KOPT-K1 (cell line): ENCODE measurements around the gene MPRIP.

Source experiments
- H3K27ac ChIP-seq: fragments of 200-600 bp; sonication (generic); 2 replicates; pipeline ENCODE4 v1.5.1; 2016; ENCODE audit warnings: antibody characterized with exemption, mild to moderate bottlenecking, low read depth, low read length; ENCODE audit not compliant: poor library complexity, severe bottlenecking
- H3K36me3 ChIP-seq: fragments of 200-600 bp; sonication (generic); 2 replicates; pipeline ENCODE4 v1.5.1; 2017; ENCODE audit warnings: antibody characterized with exemption, mild to moderate bottlenecking, low read length, moderate library complexity; ENCODE audit not compliant: insufficient read depth
- H3K9me3 ChIP-seq: fragments of 200-600 bp; sonication (generic); 2 replicates; pipeline ENCODE4 v1.5.1; 2017; ENCODE audit warnings: antibody characterized with exemption, low read length, mild to moderate bottlenecking; ENCODE audit not compliant: insufficient read depth, poor library complexity, severe bottlenecking

Gene MPRIP

DNA sequence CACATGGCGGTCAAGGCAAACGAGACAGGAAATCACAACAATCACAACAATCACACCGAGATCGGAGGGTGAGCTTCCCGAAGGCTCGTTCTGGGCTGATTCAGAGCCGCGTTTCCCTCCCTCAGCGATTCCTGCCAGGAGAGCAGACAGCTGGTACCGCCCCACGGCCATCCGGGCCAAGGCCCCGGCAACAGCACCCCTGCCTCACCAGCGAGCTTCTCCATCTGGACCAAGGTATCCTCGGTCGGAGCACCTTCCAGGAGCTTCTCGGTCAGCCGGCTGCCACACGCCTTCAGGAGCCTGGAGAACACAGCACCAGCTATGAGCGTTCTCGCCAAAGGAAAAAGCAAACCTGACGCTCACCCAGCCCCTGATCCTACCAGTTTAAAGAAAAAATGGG is 179.1 kb downstream of the MPRIP start:
- H3K27ac ChIP-seq = no peak overlapping the region
- no peaks in the 10 kb centered on the region for H3K9me3 ChIP-seq
- peaks cover 94% of the 10 kb centered on the region for H3K36me3 ChIP-seq

- peaks cover 94% of the 10 kb centered on the region for H3K36me3 ChIP-seq
- no peak overlapping the region for H3K27ac ChIP-seq
- H3K9me3 ChIP-seq = no peaks in the 10 kb centered on the region
These were observed 181.5 kb downstream of the MPRIP start for GRCh38 chr17:17223736-17224135.

- H3K9me3 ChIP-seq = no peaks in the 10 kb centered on the region
- peaks cover 94% of the 10 kb centered on the region for H3K36me3 ChIP-seq
- no peak overlapping the region for H3K27ac ChIP-seq
These were observed 181.9 kb downstream of the MPRIP start for GRCh38 chr17:17224137-17224536.

- H3K27ac ChIP-seq = no peak overlapping the region
- H3K36me3 ChIP-seq = peaks cover 100% of the 10 kb centered on the region
- no peaks in the 10 kb centered on the region for H3K9me3 ChIP-seq
These were observed 183.6 kb downstream of the MPRIP start for GRCh38 chr17:17225901-17226300.

GRCh38 chr17:17226451-17227265 is 184.4 kb downstream of the MPRIP start:
- H3K9me3 ChIP-seq = no peaks in the 10 kb centered on the region
- no peak overlapping the region for H3K27ac ChIP-seq
- H3K36me3 ChIP-seq = peaks cover 99% of the 10 kb centered on the region

GRCh38 chr17:17227608-17228520 is 185.6 kb downstream of the MPRIP start:
- Histone ChIP-seq H3K27ac (no peak overlapping the region), H3K36me3 (peaks cover 97% of the 10 kb centered on the region), H3K9me3 (no peaks in the 10 kb centered on the region)

DNA sequence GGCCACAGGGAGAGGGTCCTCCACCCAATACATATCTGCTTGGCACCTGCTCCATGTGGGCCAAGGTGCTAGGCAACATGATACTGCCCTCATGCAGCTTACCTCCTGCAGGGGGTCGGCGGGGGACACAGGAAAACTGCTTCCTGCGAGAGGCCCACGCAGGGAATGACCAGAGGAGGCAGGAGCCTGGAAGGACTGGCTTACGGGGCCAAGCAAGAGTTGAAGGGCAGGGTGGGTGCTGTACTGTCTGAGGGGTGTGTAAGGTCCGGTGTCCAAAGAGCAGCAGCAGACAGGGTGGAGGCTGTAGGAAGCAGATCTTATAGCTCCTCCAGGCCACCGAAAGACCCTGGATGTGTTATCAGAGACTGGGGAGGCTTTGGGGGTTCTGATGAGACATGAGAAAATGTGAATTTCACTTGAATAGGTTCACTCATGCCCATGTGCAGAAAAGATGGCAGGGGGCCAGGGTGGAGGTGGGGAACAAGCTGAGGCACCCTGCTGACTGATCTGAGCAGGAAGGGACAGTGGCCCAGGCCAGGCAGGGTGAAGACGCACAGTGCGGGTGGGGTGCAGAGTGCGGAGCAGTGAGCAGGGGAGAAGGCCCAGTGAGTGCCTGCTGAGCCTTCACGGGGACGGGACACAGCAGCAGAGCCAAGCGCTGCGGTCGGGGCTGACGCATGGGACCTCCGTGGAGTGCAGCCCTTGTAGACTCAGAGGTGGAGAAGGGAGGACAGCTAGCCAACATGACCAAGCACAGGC is 186.4 kb downstream of the MPRIP start:
- peaks cover 90% of the 10 kb centered on the region for H3K36me3 ChIP-seq
- no peak overlapping the region for H3K27ac ChIP-seq
- H3K9me3 ChIP-seq = no peaks in the 10 kb centered on the region

- Histone ChIP-seq H3K9me3 (no peaks in the 10 kb centered on the region), H3K36me3 (peaks cover 80% of the 10 kb centered on the region), H3K27ac (no peak overlapping the region)
These were observed 187.4 kb downstream of the MPRIP start for GRCh38 chr17:17229416-17230384.

GRCh38 chr17:17231621-17232302 is 189.5 kb downstream of the MPRIP start:
- Histone ChIP-seq H3K36me3 (peaks cover 59% of the 10 kb centered on the region), H3K27ac (no peak overlapping the region), H3K9me3 (no peaks in the 10 kb centered on the region)

GRCh38 chr17:17232303-17232621 is 190.0 kb downstream of the MPRIP start:
- peaks cover 54% of the 10 kb centered on the region for H3K36me3 ChIP-seq

DNA sequence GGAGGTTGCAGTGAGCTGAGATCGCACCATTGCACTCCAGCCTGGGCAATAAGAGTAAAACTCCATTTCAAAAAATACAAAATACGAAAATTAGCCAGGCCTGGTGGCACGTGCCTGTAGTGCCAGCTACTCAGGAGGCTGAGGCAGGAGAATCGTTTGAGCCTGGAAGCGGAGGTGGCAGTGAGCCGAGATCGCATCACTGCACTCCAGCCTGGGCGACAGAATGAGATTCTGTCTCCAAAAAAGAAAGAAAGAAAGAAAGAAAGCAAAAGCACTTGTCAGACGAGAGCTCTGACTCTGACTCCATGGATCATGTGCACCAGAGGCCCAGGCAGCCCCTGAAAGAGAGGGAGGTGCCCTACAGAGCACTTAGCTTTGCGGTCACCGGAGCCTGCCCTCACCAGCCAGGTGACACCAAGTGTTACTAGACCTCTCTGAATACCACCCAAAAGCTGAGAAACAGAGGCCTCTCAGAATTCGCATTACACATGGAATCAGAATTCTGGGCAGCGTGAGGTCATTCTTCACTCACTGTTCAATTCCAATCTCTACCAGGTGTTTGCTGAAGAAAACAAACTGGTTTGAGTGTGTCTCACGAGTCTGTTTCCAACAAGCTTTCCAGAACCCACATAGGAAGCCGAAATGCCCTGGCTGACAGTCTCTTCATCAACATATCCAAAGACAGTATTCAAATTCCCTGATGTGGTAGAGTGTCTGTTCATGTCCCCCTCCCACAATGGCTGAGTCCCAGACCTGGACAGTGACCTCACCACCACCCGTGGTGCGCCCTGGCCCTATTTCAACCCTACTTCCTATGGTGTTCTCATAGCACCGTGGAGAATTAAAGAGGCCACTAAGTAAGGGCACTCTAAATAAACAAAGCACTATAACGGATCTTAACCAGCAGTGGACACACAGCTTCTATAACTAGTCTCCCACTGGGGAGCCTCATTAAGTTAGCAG is 193.2 kb downstream of the MPRIP start:
- Histone ChIP-seq H3K9me3 (no peaks in the 10 kb centered on the region), H3K36me3 (peaks cover 22% of the 10 kb centered on the region; the same call in 1 of the 2 replicates), H3K27ac (peak overlapping the region; percentile 96)

More at GRCh38 chr17:17232303-17232621, 190.0 kb downstream of the MPRIP start:
- Histone ChIP-seq H3K27ac (no peak overlapping the region), H3K9me3 (no peaks in the 10 kb centered on the region)

DNA sequence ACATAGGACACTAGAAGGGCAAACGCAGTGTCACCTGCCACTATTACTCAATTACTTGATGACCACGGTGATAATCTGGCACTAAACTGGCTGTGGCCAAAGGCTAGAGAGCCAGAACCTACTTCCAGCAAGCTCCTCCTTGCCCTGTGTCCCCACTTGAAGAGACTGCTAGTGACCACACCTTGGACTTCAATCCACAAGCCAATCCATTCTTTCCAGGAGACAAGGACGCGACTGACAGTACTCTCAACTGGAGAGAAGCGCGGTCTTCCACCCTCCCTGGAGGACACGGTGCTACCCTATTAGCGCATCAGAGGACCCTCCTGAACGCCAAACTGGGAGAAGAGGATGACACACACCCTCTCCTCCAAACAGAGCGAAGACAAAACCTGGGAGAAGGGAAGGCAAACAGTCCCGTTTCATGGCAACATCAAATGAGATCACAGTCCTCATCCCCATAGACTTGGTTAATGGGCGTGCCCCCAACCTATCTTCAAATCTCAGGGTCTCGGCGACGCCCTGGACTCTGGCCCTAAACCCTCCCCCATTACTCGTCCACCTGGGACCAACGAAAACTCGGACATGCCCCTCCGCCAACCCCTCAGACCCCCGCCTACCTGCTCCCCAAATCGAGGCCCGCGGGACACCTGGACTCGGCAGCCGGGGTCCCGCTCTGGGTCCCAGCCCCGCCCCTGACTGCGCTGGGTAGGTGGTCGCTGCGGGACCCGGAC is 194.2 kb downstream of the MPRIP start:
- peak overlapping the region; percentile 96 for H3K27ac ChIP-seq

More for the DNA sequence above, 194.2 kb downstream of the MPRIP start:
- H3K9me3 ChIP-seq = no peaks in the 10 kb centered on the region
- H3K36me3 ChIP-seq = peaks cover 13% of the 10 kb centered on the region; the same call in 1 of the 2 replicates
